OCI-LY1 (cell line): ENCODE measurements around the gene PKNOX2.

Experiments used
- H2AFZ ChIP-seq: fragments of 200-600 bp; sonication (generic), shearing (Covaris generic); 2 replicates; pipeline ENCODE4 v1.6.0; 2014; ENCODE audit warnings: antibody characterized with exemption, mild to moderate bottlenecking, low read length
- H3F3A ChIP-seq: fragments of 200-600 bp; sonication (generic), shearing (Covaris generic); 2 replicates; pipeline ENCODE4 v1.6.0; 2014; ENCODE audit warnings: mild to moderate bottlenecking, antibody characterized with exemption, low read length, moderate library complexity; ENCODE audit not compliant: insufficient read depth
- H3K27ac ChIP-seq: fragments of 200-600 bp; sonication (generic); 2 replicates; pipeline ENCODE4 v1.5.1; 2014; ENCODE audit warnings: low read length, mixed run types, mild to moderate bottlenecking, low read depth; ENCODE audit not compliant: poor library complexity, severe bottlenecking
- H3K27me3 ChIP-seq: fragments of 200-600 bp; sonication (generic); 2 replicates; pipeline ENCODE4 v1.6.0; 2014; ENCODE audit warnings: antibody characterized with exemption, mild to moderate bottlenecking, low read length, moderate library complexity; ENCODE audit not compliant: insufficient read depth
- H3K36me3 ChIP-seq: fragments of 200-600 bp; sonication (generic); 2 replicates; pipeline ENCODE4 v1.6.1; 2014; ENCODE audit warnings: mild to moderate bottlenecking, antibody characterized with exemption, low read length, moderate library complexity, mixed read lengths; ENCODE audit not compliant: insufficient read depth
- H3K4me1 ChIP-seq: fragments of 200-600 bp; sonication (generic); 2 replicates; pipeline ENCODE4 v1.5.1; 2014; ENCODE audit warnings: mild to moderate bottlenecking, low read length, moderate library complexity; ENCODE audit not compliant: insufficient read depth, severe bottlenecking
- H3K4me2 ChIP-seq: fragments of 200-600 bp; sonication (generic), shearing (Covaris generic); 2 replicates; pipeline ENCODE4 v1.6.1; 2014; ENCODE audit warnings: low read length
- H3K4me3 ChIP-seq: fragments of 200-600 bp; sonication (generic); 2 replicates; pipeline ENCODE4 v1.5.1; 2014; ENCODE audit warnings: low read length, low read depth, mild to moderate bottlenecking, mixed read lengths; ENCODE audit not compliant: poor library complexity, severe bottlenecking
- H3K79me2 ChIP-seq: fragments of 200-600 bp; shearing (Covaris generic); 2 replicates; pipeline ENCODE4 v1.6.1; 2016; ENCODE audit warnings: mixed run types, low read length, mixed read lengths; ENCODE audit not compliant: insufficient read depth
- H3K9ac ChIP-seq: fragments of 200-600 bp; sonication (generic), shearing (Covaris generic); 2 replicates; pipeline ENCODE4 v1.6.1; 2014; ENCODE audit warnings: mild to moderate bottlenecking, low read length, mixed read lengths
- H3K9me2 ChIP-seq: fragments of 200-600 bp; sonication (generic), shearing (Covaris generic); 2 replicates; pipeline ENCODE4 v1.6.1; 2014; ENCODE audit warnings: low read depth, mild to moderate bottlenecking, low read length, mixed read lengths
- H3K9me3 ChIP-seq: fragments of 200-600 bp; shearing (Covaris generic); 2 replicates; pipeline ENCODE4 v1.6.1; 2014; ENCODE audit warnings: low read length, mixed read lengths
- H4K20me1 ChIP-seq: fragments of 200-600 bp; sonication (generic), shearing (Covaris generic); 2 replicates; pipeline ENCODE4 v1.6.0; 2016; ENCODE audit warnings: mild to moderate bottlenecking, low read length; ENCODE audit not compliant: insufficient read depth
- CTCF ChIP-seq: fragments of 200-600 bp; sonication (generic), shearing (Covaris generic); IDR thresholded peaks from 2 replicates; pipeline ENCODE4 v1.5.1; 2017; ENCODE audit warnings: mild to moderate bottlenecking, antibody characterized with exemption, low read length, moderate library complexity, mixed read lengths
- EZH2 ChIP-seq: fragments of 200-600 bp; sonication (generic), shearing (Covaris generic); IDR thresholded peaks from 2 replicates; pipeline ENCODE4 v1.8.0; 2017; ENCODE audit warnings: borderline replicate concordance, mixed run types, mild to moderate bottlenecking, antibody characterized with exemption, low read length, moderate library complexity, mixed read lengths

Gene PKNOX2

DNA sequence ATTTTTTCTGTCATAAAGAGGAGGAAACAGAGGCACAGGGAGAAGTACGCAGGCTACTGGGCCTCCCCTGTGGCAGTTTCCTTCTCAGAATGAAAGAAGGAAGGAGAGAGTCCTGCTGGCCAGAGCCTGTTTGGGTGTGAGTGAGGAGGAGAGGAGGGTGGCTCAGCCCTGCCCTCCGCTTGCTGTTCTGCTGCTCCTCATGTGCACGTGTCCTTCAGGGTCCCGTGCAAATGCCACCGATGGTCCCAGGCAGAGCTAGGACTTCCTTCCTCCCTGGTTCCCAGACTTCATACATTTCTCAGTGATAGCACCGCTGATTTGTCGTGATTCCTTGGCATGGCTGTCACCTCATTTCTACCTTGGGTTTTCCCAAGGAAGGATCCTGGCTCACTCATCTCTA lies 88.7 kb downstream of the PKNOX2 start:
- Histone ChIP-seq H4K20me1 (no peaks in the 10 kb centered on the region), H3K4me3 (no peak overlapping the region), H3K36me3 (no peaks in the 10 kb centered on the region), H2AFZ (no peak overlapping the region), H3K9me3 (no peaks in the 10 kb centered on the region), H3K9ac (no peak overlapping the region), H3K27ac (no peak overlapping the region), H3K9me2 (no peaks in the 10 kb centered on the region), H3K79me2 (no peaks in the 10 kb centered on the region), H3F3A (no peaks in the 10 kb centered on the region), H3K27me3 (no peaks in the 10 kb centered on the region), H3K4me2 (no peak overlapping the region), H3K4me1 (no peaks in the 10 kb centered on the region)
- TF ChIP-seq CTCF (no peak), EZH2 (no peak)

DNA sequence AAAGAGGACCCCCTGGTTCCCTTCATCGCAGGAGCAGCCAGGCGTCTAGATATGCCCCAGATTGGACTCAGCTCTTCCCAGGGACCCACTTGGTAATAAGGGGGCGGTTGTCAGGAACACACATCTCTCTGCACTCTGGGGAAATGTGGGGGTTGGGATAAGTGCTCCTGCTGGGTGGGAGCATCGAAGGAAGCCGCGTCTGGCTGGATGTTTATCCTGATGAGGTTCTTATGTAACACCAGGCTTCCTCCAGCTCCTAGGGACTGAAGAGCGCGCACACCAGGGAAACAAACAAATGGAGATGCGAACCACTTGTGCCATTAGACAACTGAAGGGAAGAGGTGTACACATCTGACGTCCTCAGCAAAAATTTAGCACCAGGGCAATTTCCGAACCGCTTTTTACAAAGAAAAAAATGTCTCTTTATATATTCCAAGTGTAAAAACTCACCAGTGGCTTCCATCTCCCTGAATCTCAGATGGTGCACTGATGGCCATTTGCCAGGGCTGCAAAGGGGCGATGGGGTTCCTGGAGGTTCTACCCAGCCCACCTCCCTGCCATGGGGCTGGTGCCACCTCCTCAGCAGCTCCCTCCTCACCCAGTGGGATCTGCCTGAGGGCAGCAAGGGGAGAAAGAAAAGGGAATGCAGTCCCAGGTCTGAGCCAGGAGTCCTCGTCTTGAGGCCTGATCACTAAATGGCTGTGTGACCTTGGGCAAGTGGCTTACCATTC lies 89.4 kb downstream of the PKNOX2 start:
- no peak for TF ChIP-seq CTCF
- TF ChIP-seq EZH2 = no peak
- Histone ChIP-seq H2AFZ (no peak overlapping the region), H3F3A (no peaks in the 10 kb centered on the region), H3K4me1 (no peaks in the 10 kb centered on the region), H3K4me3 (no peak overlapping the region), H4K20me1 (no peaks in the 10 kb centered on the region), H3K9me2 (no peaks in the 10 kb centered on the region), H3K27ac (no peak overlapping the region), H3K27me3 (no peaks in the 10 kb centered on the region), H3K36me3 (no peaks in the 10 kb centered on the region), H3K9me3 (no peaks in the 10 kb centered on the region), H3K79me2 (no peaks in the 10 kb centered on the region), H3K9ac (no peak overlapping the region), H3K4me2 (no peak overlapping the region)

DNA sequence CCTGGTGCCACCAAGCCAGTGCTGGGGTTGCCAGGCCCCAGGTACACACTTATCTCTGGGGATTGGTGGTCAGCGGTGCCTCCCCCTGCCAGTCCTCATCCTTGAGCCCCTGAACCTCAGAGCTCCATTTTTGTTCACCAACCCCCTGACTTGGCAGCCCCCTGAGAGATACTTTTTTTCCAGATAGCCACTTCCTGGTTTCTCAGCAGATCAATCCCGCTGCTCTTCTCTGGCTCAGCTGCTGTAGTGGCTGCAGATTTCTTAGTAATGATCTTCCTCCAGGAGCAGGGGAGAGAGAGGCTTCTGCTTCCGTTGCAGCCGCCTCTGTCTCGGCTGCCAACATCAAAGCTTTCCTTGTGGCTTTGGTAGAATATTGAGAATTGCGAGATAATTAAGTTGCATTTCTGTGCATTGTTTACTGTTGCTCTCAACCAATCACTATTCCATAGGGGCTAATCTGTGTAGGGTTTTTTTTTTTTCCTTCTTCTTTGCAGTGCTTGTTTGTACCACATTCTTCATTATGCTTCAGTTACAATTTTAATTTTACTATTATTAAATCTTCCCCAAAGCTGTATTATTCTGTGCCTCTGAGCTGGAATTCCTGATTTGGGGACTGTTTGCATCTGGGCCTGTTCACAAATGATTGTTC lies 92.1 kb downstream of the PKNOX2 start:
- TF ChIP-seq EZH2 (no peak), CTCF (no peak)
- H2AFZ ChIP-seq = no peak overlapping the region

More for the DNA sequence above, 92.1 kb downstream of the PKNOX2 start:
- no peak overlapping the region for H3K4me2 ChIP-seq
- no peaks in the 10 kb centered on the region for H3K9me3 ChIP-seq
- H3K4me1 ChIP-seq = no peaks in the 10 kb centered on the region
- no peaks in the 10 kb centered on the region for H3F3A ChIP-seq
- no peak overlapping the region for H3K9ac ChIP-seq
- H3K36me3 ChIP-seq = no peaks in the 10 kb centered on the region
- no peaks in the 10 kb centered on the region for H3K79me2 ChIP-seq
- no peaks in the 10 kb centered on the region for H3K27me3 ChIP-seq
- H3K4me3 ChIP-seq = no peak overlapping the region
- no peaks in the 10 kb centered on the region for H4K20me1 ChIP-seq
- H3K27ac ChIP-seq = no peak overlapping the region
- no peaks in the 10 kb centered on the region for H3K9me2 ChIP-seq
